Stimulated activated effector memory CD8-positive, alpha-beta T cell treated with anti-CD3 and anti-CD28 coated beads, Interleukin-12 subunit alpha, Interleukin-12 subunit beta, amount 100 ng/mL, for 72 hours (primary cell): ENCODE data around the gene CFAP58.

ENCODE experiments used
- ATAC-seq: fragments of 150-1000 bp; cut with Tn5 transposase; 2 replicates; pipeline ENCODE4 v1.10.0; 2021
- DNase-seq, 2 donors: peaks; one replicate each; pipeline ENCODE4 v3.0.0; 2021 to 2022; ENCODE audit warnings: low spot score in 2 of 2
- H3K27ac Mint-ChIP-seq: one replicate; pipeline ENCODE4 v1.8.0; 2022; ENCODE audit warnings: mild to moderate bottlenecking, mixed read lengths
- H3K36me3 Mint-ChIP-seq: one replicate; pipeline ENCODE4 v1.8.0; 2022; ENCODE audit warnings: mild to moderate bottlenecking, mixed read lengths
- H3K4me1 Mint-ChIP-seq: one replicate; pipeline ENCODE4 v1.8.0; 2022; ENCODE audit warnings: mixed read lengths
- H3K4me3 Mint-ChIP-seq: one replicate; pipeline ENCODE4 v1.8.0; 2022; ENCODE audit warnings: mild to moderate bottlenecking, mixed read lengths
- H3K9me3 Mint-ChIP-seq: one replicate; pipeline ENCODE4 v1.8.0; 2022; ENCODE audit warnings: mixed read lengths

The CFAP58 gene

GRCh38 chr10:104487794-104488438, 134.3 kb downstream of the CFAP58 start:
- no peak overlapping the region for H3K27ac Mint-ChIP-seq
- DNase-seq, result no peak
- no peak overlapping the region for H3K4me3 Mint-ChIP-seq
- H3K4me1 Mint-ChIP-seq, result no peaks in the 10 kb centered on the region
- ATAC-seq, result no peak
- no peaks in the 10 kb centered on the region for H3K36me3 Mint-ChIP-seq
- no peaks in the 10 kb centered on the region for H3K9me3 Mint-ChIP-seq

GRCh38 chr10:104488439-104488832, 134.8 kb downstream of the CFAP58 start:
- Mint-ChIP-seq H3K4me3 (no peak overlapping the region), H3K4me1 (no peaks in the 10 kb centered on the region), H3K36me3 (no peaks in the 10 kb centered on the region), H3K27ac (no peak overlapping the region), H3K9me3 (no peaks in the 10 kb centered on the region)
- DNase-seq, result no peak
- no peak for ATAC-seq

GRCh38 chr10:104492329-104492940, 138.8 kb downstream of the CFAP58 start:
- H3K4me3 Mint-ChIP-seq, result no peak overlapping the region
- DNase-seq (no peak), ATAC-seq (no peak)
- H3K4me1 Mint-ChIP-seq, result no peaks in the 10 kb centered on the region
- peak overlapping the region; percentile 1 for H3K27ac Mint-ChIP-seq
- no peaks in the 10 kb centered on the region for H3K36me3 Mint-ChIP-seq
- H3K9me3 Mint-ChIP-seq, result no peaks in the 10 kb centered on the region

GRCh38 chr10:104498347-104499081, 144.9 kb downstream of the CFAP58 start:
- Mint-ChIP-seq H3K4me3 (no peak overlapping the region), H3K9me3 (no peaks in the 10 kb centered on the region), H3K27ac (no peak overlapping the region), H3K36me3 (no peaks in the 10 kb centered on the region), H3K4me1 (no peaks in the 10 kb centered on the region)
- ATAC-seq (no peak), DNase-seq (no peak)

GRCh38 chr10:104501449-104501848, 147.8 kb downstream of the CFAP58 start:
- no peak for DNase-seq
- H3K4me3 Mint-ChIP-seq, result no peak overlapping the region
- H3K27ac Mint-ChIP-seq, result no peak overlapping the region
- ATAC-seq, result no peak
- no peaks in the 10 kb centered on the region for H3K4me1 Mint-ChIP-seq
- no peaks in the 10 kb centered on the region for H3K9me3 Mint-ChIP-seq
- no peaks in the 10 kb centered on the region for H3K36me3 Mint-ChIP-seq

GRCh38 chr10:104501864-104502579, 148.4 kb downstream of the CFAP58 start:
- no peak overlapping the region for H3K4me3 Mint-ChIP-seq
- H3K27ac Mint-ChIP-seq, result no peak overlapping the region
- DNase-seq (no peak), ATAC-seq (no peak)
- H3K4me1 Mint-ChIP-seq, result no peaks in the 10 kb centered on the region
- no peaks in the 10 kb centered on the region for H3K36me3 Mint-ChIP-seq
- no peaks in the 10 kb centered on the region for H3K9me3 Mint-ChIP-seq

- Mint-ChIP-seq H3K4me3 (no peak overlapping the region), H3K27ac (no peak overlapping the region), H3K9me3 (no peaks in the 10 kb centered on the region)
These were observed 149.3 kb downstream of the CFAP58 start for GRCh38 chr10:104502907-104503306.

More at GRCh38 chr10:104502907-104503306, 149.3 kb downstream of the CFAP58 start:
- ATAC-seq, result no peak
- H3K4me1 Mint-ChIP-seq, result no peaks in the 10 kb centered on the region
- H3K36me3 Mint-ChIP-seq, result no peaks in the 10 kb centered on the region
- DNase-seq, result no peak
